OCI-LY3 (cell line): ENCODE results near the gene QPCTL.

Source experiments
- EZH2phosphoT487 ChIP-seq: fragments of 200-600 bp; shearing (Covaris generic); IDR thresholded peaks from 2 replicates; pipeline ENCODE4 v1.6.1; 2018; ENCODE audit warnings: antibody characterized with exemption, mixed run types, low read depth
- TF ChIP-seq, protein P1 (sequence below): fragments of 200-600, 300-600 bp; sonication (generic); IDR thresholded peaks from 2 replicates; pipeline ENCODE4 v1.5.1; 2014; ENCODE audit warnings: antibody characterized with exemption, low read length, low read depth

DNA sequence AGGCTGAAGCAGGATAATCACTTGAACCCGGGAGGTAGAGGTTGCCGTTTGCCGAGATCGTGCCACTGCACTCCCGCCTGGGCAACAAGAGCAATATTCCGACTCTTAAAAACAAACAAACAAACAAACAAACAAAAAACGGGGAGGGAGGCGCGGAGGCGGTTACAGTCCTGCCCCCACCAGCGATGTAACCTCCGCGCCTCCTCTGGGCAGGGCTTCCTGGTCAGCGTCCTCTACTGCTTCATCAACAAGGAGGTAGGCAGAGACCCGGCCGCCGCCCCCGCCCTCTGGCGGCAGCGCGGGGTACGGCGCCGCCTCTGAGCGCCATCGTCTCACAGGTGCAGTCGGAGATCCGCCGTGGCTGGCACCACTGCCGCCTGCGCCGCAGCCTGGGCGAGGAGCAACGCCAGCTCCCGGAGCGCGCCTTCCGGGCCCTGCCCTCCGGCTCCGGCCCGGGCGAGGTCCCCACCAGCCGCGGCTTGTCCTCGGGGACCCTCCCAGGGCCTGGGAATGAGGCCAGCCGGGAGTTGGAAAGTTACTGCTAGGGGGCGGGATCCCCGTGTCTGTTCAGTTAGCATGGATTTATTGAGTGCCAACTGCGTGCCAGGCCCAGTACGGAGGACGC lies 11.0 kb upstream of the QPCTL start:
- TF ChIP-seq, protein P1, sequence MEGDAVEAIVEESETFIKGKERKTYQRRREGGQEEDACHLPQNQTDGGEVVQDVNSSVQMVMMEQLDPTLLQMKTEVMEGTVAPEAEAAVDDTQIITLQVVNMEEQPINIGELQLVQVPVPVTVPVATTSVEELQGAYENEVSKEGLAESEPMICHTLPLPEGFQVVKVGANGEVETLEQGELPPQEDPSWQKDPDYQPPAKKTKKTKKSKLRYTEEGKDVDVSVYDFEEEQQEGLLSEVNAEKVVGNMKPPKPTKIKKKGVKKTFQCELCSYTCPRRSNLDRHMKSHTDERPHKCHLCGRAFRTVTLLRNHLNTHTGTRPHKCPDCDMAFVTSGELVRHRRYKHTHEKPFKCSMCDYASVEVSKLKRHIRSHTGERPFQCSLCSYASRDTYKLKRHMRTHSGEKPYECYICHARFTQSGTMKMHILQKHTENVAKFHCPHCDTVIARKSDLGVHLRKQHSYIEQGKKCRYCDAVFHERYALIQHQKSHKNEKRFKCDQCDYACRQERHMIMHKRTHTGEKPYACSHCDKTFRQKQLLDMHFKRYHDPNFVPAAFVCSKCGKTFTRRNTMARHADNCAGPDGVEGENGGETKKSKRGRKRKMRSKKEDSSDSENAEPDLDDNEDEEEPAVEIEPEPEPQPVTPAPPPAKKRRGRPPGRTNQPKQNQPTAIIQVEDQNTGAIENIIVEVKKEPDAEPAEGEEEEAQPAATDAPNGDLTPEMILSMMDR = peak; percentile 89
- TF ChIP-seq EZH2phosphoT487 = no peak
